Hematopoietic multipotent progenitor cell treated with erythropoietin and hydrocortisone succinate and interleukin-3 and kit ligand, for 15 days (in vitro differentiated cells): ENCODE data around the gene HDAC1.
"Not testable (repeated sequence)": the region's sequence is repeated elsewhere in the genome, so short reads cannot be mapped to it uniquely, and the experiment has no call there.

Experiments used
- DNase-seq: peaks from one replicate; pipeline ENCODE4 v3.0.0-alpha.2; 2015; ENCODE audit warnings: low spot score

The HDAC1 gene

GRCh38 chr1:32274646-32275340 is 17.1 kb upstream of the HDAC1 start:
- no peak for DNase-seq

DNA sequence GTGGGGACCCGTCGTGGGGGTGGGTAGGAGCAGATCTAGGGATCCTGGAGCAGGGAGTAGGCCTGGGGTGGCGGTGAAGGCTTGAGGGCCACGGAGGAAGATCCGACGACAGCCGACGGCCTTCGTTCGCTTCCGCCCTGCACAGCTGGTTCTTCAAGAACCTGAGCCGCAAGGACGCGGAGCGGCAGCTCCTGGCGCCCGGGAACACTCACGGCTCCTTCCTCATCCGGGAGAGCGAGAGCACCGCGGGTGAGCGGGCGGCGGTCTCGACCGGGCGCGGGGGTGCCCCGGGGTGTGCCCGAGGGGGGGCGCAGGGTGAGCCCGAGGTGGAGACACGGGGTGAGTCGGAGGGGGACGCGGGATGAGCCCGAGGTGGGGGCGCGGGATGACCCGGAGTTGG is 16.5 kb upstream of the HDAC1 start:
- no peak for DNase-seq

DNA sequence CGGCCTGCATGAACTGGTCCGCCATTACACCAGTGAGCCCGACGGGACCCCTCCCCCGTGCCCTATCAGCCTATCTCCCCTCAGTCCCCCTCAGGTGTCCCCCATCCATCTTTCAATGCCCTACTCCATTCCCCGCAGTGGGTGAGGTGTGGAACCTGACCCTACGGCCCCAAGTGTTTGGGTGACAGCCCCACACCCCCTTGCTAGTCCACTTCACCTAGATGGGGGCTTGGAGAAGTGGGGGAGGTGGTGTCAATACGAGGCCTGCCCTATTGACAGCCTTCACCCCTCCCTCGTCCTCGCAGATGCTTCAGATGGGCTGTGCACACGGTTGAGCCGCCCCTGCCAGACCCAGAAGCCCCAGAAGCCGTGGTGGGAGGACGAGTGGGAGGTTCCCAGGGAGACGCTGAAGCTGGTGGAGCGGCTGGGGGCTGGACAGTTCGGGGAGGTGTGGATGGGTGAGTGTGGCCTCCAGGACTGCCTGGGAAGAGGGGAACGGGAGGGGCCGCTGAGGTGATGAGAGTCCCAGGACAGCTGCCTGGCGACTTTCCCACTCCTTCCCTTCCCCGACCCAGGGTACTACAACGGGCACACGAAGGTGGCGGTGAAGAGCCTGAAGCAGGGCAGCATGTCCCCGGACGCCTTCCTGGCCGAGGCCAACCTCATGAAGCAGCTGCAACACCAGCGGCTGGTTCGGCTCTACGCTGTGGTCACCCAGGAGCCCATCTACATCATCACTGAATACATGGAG is 15.7 kb upstream of the HDAC1 start:
- no peak for DNase-seq

- DNase-seq: not testable (repeated sequence)
These were observed 7.1 kb upstream of the HDAC1 start for GRCh38 chr1:32284777-32285176.

GRCh38 chr1:32285658-32286057 is 6.2 kb upstream of the HDAC1 start:
- DNase-seq: no peak

DNA sequence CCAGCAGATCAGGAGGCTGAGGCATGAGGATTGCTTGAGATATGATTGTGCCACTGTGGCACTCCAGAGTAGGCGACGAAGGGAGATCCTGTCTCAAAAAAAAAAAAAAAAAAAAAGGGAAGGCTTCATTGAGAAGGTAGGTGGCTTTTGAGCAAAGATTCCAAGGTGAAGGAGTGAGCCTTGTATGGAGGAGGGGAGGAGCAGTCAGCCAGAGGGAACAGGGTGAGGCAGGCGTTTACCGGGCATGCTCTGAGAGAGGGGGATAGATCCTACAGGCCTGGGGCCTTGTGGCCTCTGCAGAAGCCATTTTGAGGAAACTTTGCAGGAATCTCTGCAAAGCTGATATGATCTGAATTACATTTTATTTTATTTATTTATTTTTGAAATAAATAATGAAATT is 5.1 kb upstream of the HDAC1 start:
- DNase-seq: no peak

GRCh38 chr1:32289256-32289655 is 2.6 kb upstream of the HDAC1 start:
- no peak for DNase-seq

DNA sequence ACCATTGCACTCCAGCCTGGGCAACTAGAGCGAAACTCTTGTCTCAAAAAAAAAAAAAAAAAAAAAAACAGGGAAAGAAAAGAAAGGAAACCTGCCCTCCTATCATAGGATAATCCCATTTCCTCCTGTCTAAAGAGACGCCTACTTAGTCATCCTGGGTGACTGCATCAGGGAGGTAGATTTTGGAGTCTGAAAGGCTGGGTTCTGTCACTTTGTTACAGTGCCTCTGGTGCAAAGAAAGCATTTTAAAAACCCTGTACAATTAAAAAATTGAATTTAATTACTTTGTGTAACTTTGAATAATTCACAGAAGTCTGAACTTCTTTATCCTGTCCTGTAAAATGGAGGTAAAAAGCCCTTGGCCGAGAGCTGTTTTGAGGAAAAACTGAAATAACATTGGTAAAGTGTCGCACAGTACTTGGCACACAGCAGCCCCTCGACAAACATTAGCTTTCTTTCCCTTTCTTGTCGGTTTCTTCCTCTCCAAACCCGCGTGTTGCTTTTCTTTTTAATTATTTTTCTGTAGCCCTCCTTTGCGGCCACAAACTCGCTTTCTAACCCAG is 657 bp upstream of the HDAC1 start:
- DNase-seq: peak; percentile 39

GRCh38 chr1:32298211-32298610 is 6.3 kb downstream of the HDAC1 start:
- not testable (repeated sequence) for DNase-seq

DNA sequence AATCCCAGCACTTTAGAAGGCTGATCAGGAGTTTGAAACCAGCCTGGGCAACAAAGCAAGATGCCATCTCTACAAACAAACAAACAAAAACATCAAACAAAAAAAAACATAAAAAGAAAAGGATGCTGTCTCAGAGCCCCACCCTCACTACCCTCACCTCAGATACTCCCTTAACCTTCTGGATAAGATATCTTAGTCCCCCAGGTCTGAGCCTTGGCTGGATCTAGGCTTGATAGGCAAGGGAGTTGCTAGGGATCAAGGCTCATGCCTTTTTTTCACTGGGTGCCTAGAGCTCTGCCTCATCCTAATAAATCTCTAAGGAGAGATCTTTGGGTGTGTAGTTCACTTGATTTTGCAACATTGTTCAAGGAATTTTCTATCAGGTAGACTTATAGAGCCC is 7.4 kb downstream of the HDAC1 start:
- DNase-seq: peak; percentile 15

GRCh38 chr1:32303358-32303757 is 11.5 kb downstream of the HDAC1 start:
- DNase-seq: no peak

- DNase-seq: no peak
These were observed 12.2 kb downstream of the HDAC1 start for GRCh38 chr1:32303997-32304622.

DNA sequence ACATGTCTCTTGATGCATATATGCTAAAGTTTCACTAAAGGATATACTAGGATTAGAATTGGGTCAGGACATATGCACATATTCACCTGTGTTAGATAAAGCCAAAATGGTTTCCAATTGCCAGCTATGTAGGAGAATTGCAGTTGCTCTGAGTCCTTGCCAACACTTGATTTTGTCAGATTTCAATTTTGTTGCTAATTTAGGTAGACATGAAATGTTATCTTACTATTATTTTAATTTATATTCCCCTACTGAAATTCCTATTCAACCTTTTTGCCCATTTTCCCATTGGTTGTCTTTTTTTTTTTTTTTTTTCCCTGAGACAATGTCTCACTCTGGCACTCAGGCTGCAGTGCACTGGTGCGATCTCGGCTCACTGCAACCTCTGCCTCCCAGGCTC is 13.4 kb downstream of the HDAC1 start:
- DNase-seq: no peak

- peak; percentile 30 for DNase-seq
These were observed 15.4 kb downstream of the HDAC1 start for GRCh38 chr1:32307324-32307723.

GRCh38 chr1:32309960-32310359 is 18.1 kb downstream of the HDAC1 start:
- no peak for DNase-seq

DNA sequence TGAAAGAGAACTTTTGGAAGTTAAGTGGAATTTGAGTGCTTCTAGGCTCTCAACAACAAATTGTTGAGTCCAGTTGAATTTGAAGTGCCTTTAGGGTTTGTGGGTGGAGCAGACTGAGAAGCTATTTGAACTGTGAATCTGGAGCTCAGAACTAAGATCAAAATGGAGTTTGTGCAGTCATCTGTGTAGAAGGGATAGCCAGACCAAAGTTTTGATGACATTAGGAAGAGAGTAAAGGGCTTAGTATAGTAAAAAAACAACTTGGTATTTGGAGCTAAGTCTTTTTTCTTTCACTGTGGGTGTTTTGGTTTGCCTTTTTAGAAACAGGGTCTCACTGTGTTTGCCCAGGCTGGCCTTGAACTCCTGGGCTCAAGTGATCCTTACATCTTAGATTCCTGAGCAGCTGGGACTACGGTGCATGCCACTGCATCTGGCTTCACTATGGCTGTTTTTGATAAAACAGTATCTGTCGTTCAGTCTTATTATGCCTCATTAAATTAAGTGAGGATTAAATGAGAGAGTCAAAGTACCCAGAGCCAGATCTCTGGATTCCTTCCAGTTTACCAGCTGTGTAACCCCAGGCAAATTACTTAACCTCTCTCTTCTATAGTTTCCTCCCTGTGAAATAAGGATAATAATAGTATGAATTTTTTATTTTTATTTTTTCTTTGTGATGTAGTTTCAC is 20.0 kb downstream of the HDAC1 start:
- DNase-seq: peak; percentile 10

- no peak for DNase-seq
These were observed 25.0 kb downstream of the HDAC1 start for GRCh38 chr1:32316903-32317277.

DNA sequence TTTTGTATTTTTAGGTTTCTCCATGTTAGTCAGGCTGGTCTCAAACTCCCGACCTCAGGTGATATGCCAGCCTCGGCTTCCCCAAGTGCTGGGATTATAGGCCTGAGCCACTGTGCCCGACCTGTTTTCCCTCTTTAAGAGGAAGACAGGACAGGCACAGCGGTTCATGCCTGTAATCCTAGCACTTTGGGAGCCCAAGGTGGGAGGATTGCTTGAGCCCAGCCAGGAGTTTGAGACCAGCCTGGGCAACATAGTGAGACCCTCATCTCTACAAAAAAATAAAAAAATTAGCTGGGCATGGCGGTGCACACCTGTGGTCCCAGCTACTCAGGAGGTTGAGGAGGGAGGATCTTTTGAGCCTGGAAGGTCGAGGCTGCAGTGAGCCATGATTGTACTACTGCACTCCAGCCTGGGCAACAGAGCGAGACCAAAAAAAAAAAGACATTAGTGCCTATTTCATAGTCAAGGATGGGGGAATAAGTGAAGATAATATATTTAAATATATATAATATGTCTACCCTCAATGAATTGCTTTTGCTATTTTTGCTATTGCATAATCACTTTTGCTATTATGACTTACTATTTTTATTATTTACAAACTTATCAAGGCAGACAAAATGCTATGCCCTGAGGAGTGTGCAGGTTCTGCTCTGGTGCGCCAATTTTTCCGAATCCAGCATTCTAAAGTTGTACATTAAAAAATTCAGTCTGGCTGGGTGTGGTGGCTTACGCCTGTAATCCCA is 26.4 kb downstream of the HDAC1 start:
- no peak for DNase-seq

GRCh38 chr1:32321712-32322291 is 29.9 kb downstream of the HDAC1 start:
- no peak for DNase-seq

DNA sequence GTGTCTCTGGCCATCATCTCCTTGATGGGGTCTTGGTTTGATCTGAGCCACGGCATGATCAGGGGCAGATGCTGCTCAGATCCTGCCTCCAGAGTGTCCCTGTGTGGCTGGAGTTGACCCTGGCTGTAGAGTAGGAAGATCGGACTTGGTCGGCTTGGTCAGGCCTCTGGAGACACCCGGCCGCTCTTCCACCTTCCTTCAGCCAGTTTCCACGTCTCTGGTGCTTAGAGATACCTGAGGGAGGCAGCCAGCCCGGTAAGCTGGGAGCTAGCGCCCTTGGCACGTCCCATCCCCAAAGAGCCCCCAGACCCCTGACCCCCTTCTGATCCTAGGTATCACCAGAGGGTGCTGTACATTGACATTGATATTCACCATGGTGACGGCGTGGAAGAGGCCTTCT is 35.3 kb downstream of the HDAC1 start:
- DNase-seq: no peak

GRCh38 chr1:32329931-32330466 is 38.1 kb downstream of the HDAC1 start:
- no peak for DNase-seq
